AG08396 (cell line): ENCODE data around the gene CD2.

Experiments
- DNase-seq: peaks from one replicate; pipeline ENCODE4 v3.0.0; 2012; ENCODE audit warnings: low spot score, mixed read lengths

Gene CD2

GRCh38 chr1:116754198-116754977 is at the start of gene CD2:
TSS of gene CD2 (plus strand) at chr1:116754430. CDS start at chr1:116754493, 63 bp downstream.
- no peak for DNase-seq

- no peak for DNase-seq
These were observed 48.1 kb upstream of the CD2 start for GRCh38 chr1:116706123-116706522.

- no peak for DNase-seq
These were observed 47.4 kb upstream of the CD2 start for GRCh38 chr1:116706841-116707240.

- DNase-seq: no peak
These were observed 45.9 kb upstream of the CD2 start for GRCh38 chr1:116708255-116708900.

- no peak for DNase-seq
These were observed 44.5 kb upstream of the CD2 start for GRCh38 chr1:116709666-116710167.

GRCh38 chr1:116710420-116711262 is 43.6 kb upstream of the CD2 start:
- no peak for DNase-seq

- no peak for DNase-seq
These were observed 42.9 kb upstream of the CD2 start for GRCh38 chr1:116711263-116711840.

GRCh38 chr1:116712510-116712909 is 41.7 kb upstream of the CD2 start:
- no peak for DNase-seq

- DNase-seq: no peak
These were observed 40.8 kb upstream of the CD2 start for GRCh38 chr1:116713474-116713873.

GRCh38 chr1:116716391-116716790 is 37.8 kb upstream of the CD2 start:
- no peak for DNase-seq

GRCh38 chr1:116717318-116717717 is 36.9 kb upstream of the CD2 start:
- DNase-seq: no peak

- DNase-seq: no peak
These were observed 33.7 kb upstream of the CD2 start for GRCh38 chr1:116720364-116721038.

GRCh38 chr1:116721039-116721405 is 33.2 kb upstream of the CD2 start:
- DNase-seq: no peak

GRCh38 chr1:116721451-116722007 is 32.7 kb upstream of the CD2 start:
- no peak for DNase-seq

GRCh38 chr1:116722016-116722838 is 32.0 kb upstream of the CD2 start:
- DNase-seq: no peak

- DNase-seq: peak; percentile 37
These were observed 29.4 kb upstream of the CD2 start for GRCh38 chr1:116724765-116725375.

- no peak for DNase-seq
These were observed 28.4 kb upstream of the CD2 start for GRCh38 chr1:116725798-116726197.

GRCh38 chr1:116726872-116727820 is 27.1 kb upstream of the CD2 start:
- DNase-seq: no peak

- DNase-seq: no peak
These were observed 22.8 kb upstream of the CD2 start for GRCh38 chr1:116731439-116731838.
